GM06990 (cell line): Measurements from ENCODE around the gene FBN1.

Source experiments
- DNase-seq: peaks from one replicate; pipeline ENCODE4 v3.0.0-alpha.2; 2011; ENCODE audit not compliant: insufficient read length; ENCODE audit errors: extremely low read depth
- H3K27me3 ChIP-seq: replicated peaks from 2 replicates; pipeline ENCODE4 v1.6.0; 2011; ENCODE audit warnings: low read length; ENCODE audit not compliant: control insufficient read depth, insufficient read depth
- H3K36me3 ChIP-seq: 2 replicates; pipeline ENCODE4 v1.5.1; 2011; ENCODE audit warnings: low read length; ENCODE audit not compliant: control insufficient read depth, insufficient read depth
- H3K4me3 ChIP-seq: replicated peaks from 2 replicates; pipeline ENCODE4 v1.5.1; 2011; ENCODE audit warnings: low read depth, mild to moderate bottlenecking, control low read depth, low read length
- CTCF ChIP-seq: IDR thresholded peaks from 2 replicates; pipeline ENCODE4 v1.5.1; 2011; ENCODE audit warnings: low read length, control low read depth, mild to moderate bottlenecking, inconsistent platforms; ENCODE audit not compliant: insufficient read depth, poor library complexity, severe bottlenecking

The FBN1 gene

GRCh38 chr15:48440084-48440483, 205.4 kb downstream of the FBN1 start:
- H3K27me3 ChIP-seq, result no peaks in the 10 kb centered on the region
- no peaks in the 10 kb centered on the region; the same call in 1 of the 2 replicates for H3K36me3 ChIP-seq
- TF ChIP-seq CTCF, result no peak
- no peak overlapping the region for H3K4me3 ChIP-seq
- DNase-seq, result no peak

GRCh38 chr15:48437178-48437577, 208.3 kb downstream of the FBN1 start:
- no peak for DNase-seq
- no peak for TF ChIP-seq CTCF
- Histone ChIP-seq H3K4me3 (no peak overlapping the region), H3K36me3 (peaks cover 3% of the 10 kb centered on the region), H3K27me3 (no peaks in the 10 kb centered on the region)

GRCh38 chr15:48435321-48435720, 210.2 kb downstream of the FBN1 start:
- Histone ChIP-seq H3K27me3 (no peaks in the 10 kb centered on the region), H3K4me3 (no peak overlapping the region), H3K36me3 (peaks cover 6% of the 10 kb centered on the region)
- TF ChIP-seq CTCF, result no peak
- no peak for DNase-seq

GRCh38 chr15:48433226-48433886, 212.2 kb downstream of the FBN1 start:
- Histone ChIP-seq H3K27me3 (no peaks in the 10 kb centered on the region), H3K4me3 (no peak overlapping the region), H3K36me3 (peaks cover 6% of the 10 kb centered on the region)
- DNase-seq, result no peak
- no peak for TF ChIP-seq CTCF

GRCh38 chr15:48432688-48433087, 212.8 kb downstream of the FBN1 start:
- peaks cover 6% of the 10 kb centered on the region for H3K36me3 ChIP-seq
- H3K4me3 ChIP-seq, result no peak overlapping the region
- DNase-seq, result no peak
- no peaks in the 10 kb centered on the region for H3K27me3 ChIP-seq
- no peak for TF ChIP-seq CTCF
